CD14-positive monocyte (primary cell): ENCODE data around the gene AP2B1. TPM values are rescaled to one million over a fixed set of nuclear protein-coding genes. Genes with fewer than 3 reads are reported as not detected.

ENCODE experiments used
- DNase-seq, 3 donors: peaks; one replicate each; pipeline ENCODE4 v3.0.0-alpha.2; 2011 to 2022
- H2AFZ ChIP-seq: 2 replicates; pipeline ENCODE4 v1.6.0; 2012; ENCODE audit warnings: mild to moderate bottlenecking, low read depth, low read length, inconsistent platforms; ENCODE audit not compliant: insufficient read depth, poor library complexity, severe bottlenecking
- H3K27ac ChIP-seq, 2 donors: 1 replicate in 1 of 2; 2 replicates in 1 of 2; pipeline ENCODE4 v1.5.1; 2012 to 2013; ENCODE audit warnings: low read length in 2 of 2, control low read depth in 1 of 2, inconsistent platforms in 1 of 2, low read depth in 1 of 2, mild to moderate bottlenecking in 1 of 2
- H3K27me3 ChIP-seq, 2 donors: one replicate each; pipeline versions ENCODE4 v1.6.0 to v1.6.1; 2011 to 2013; ENCODE audit warnings: low read length in 2 of 2; ENCODE audit not compliant: control insufficient read depth in 2 of 2, insufficient read depth in 2 of 2
- H3K36me3 ChIP-seq, 2 donors: replicated peaks in 1 of 2; 1 replicate in 1 of 2; 2 replicates in 1 of 2; pipeline versions ENCODE4 v1.5.1 to v1.6.1; 2012 to 2013; ENCODE audit warnings: low read length in 2 of 2, control low read depth in 1 of 2, inconsistent platforms in 1 of 2, mild to moderate bottlenecking in 1 of 2; ENCODE audit not compliant: insufficient read depth in 2 of 2, control insufficient read depth in 1 of 2
- H3K4me1 ChIP-seq, 2 donors: 1 replicate in 1 of 2; 2 replicates in 1 of 2; pipeline versions ENCODE4 v1.5.1 to v1.6.1; 2012 to 2013; ENCODE audit warnings: low read length in 2 of 2, control low read depth in 1 of 2, inconsistent platforms in 1 of 2, mild to moderate bottlenecking in 1 of 2, moderate library complexity in 1 of 2; ENCODE audit not compliant: insufficient read depth in 2 of 2, control insufficient read depth in 1 of 2
- H3K4me2 ChIP-seq: replicated peaks from 2 replicates; pipeline ENCODE3; 2012; ENCODE audit warnings: low read length, moderate library complexity, mild to moderate bottlenecking; ENCODE audit not compliant: poor library complexity, severe bottlenecking; ENCODE audit errors: extremely low read depth
- H3K4me3 ChIP-seq, 3 experiments: fragments of 200-600 bp in 1 of 3; sonication (generic) in 1 of 3; replicated peaks in 1 of 3; 1 replicate in 2 of 3; 2 replicates in 1 of 3; pipeline ENCODE4 v1.5.1; 2011 to 2013; ENCODE audit warnings: low read length in 3 of 3, mild to moderate bottlenecking in 3 of 3, control low read depth in 2 of 3, low read depth in 2 of 3, inconsistent platforms in 1 of 3, moderate library complexity in 1 of 3
- H3K79me2 ChIP-seq: 2 replicates; pipeline ENCODE4 v1.6.0; 2012; ENCODE audit warnings: mild to moderate bottlenecking, control low read depth, inconsistent platforms, low read length, moderate library complexity; ENCODE audit not compliant: insufficient read depth
- H3K9ac ChIP-seq: 2 replicates; pipeline ENCODE4 v1.6.0; 2017; ENCODE audit warnings: low read length, mild to moderate bottlenecking; ENCODE audit not compliant: insufficient read depth, poor library complexity, severe bottlenecking
- H3K9me3 ChIP-seq, 2 donors: replicated peaks in 1 of 2; 1 replicate in 1 of 2; 2 replicates in 1 of 2; pipeline versions ENCODE4 v1.5.1 to v1.6.1; 2012 to 2013; ENCODE audit warnings: low read length in 2 of 2, control low read depth in 1 of 2; ENCODE audit not compliant: control insufficient read depth in 1 of 2, insufficient read depth in 1 of 2
- H4K20me1 ChIP-seq: 2 replicates; pipeline ENCODE4 v1.6.0; 2012; ENCODE audit warnings: mild to moderate bottlenecking, low read length, control low read depth, moderate library complexity; ENCODE audit not compliant: insufficient read depth
- H3K27ac Mint-ChIP-seq, 7 donors: one replicate each; pipeline ENCODE4 v1.8.0; 2020; ENCODE audit warnings: mild to moderate bottlenecking in 7 of 7, mixed read lengths in 7 of 7, moderate library complexity in 6 of 7, inconsistent platforms in 2 of 7
- H3K27me3 Mint-ChIP-seq, 3 donors: one replicate each; pipeline ENCODE4 v1.8.0; 2021 to 2022; ENCODE audit warnings: low read depth in 3 of 3, mild to moderate bottlenecking in 3 of 3, mixed read lengths in 3 of 3, moderate library complexity in 3 of 3, inconsistent platforms in 1 of 3
- H3K36me3 Mint-ChIP-seq, 2 donors: one replicate each; pipeline ENCODE4 v1.8.0; 2020; ENCODE audit warnings: mixed read lengths in 2 of 2, inconsistent platforms in 1 of 2, mild to moderate bottlenecking in 1 of 2
- H3K4me1 Mint-ChIP-seq: one replicate; pipeline ENCODE4 v1.8.0; 2020; ENCODE audit warnings: mild to moderate bottlenecking, mixed read lengths
- H3K4me3 Mint-ChIP-seq, 2 donors: one replicate each; pipeline ENCODE4 v1.8.0; 2020; ENCODE audit warnings: mild to moderate bottlenecking in 2 of 2, mixed read lengths in 2 of 2, moderate library complexity in 1 of 2
- H3K9me3 Mint-ChIP-seq, 7 donors: one replicate each; pipeline ENCODE4 v1.8.0; 2020 to 2022; ENCODE audit warnings: mixed read lengths in 7 of 7, mild to moderate bottlenecking in 6 of 7, moderate library complexity in 6 of 7, inconsistent platforms in 2 of 7
- CTCF ChIP-seq: fragments of 200-600 bp; IDR thresholded peaks from one replicate; pipeline ENCODE4 v1.8.0; 2022; ENCODE audit warnings: antibody characterized with exemption, mild to moderate bottlenecking
- WGBS: methylation state at CpG from one replicate; pipeline ENCODE4 v1.1.5; 2013; ENCODE audit warnings: missing lambda C conversion rate; ENCODE audit not compliant: insufficient coverage; 5-methylcytosine and 5-hydroxymethylcytosine counted together
- intact Hi-C, 2 donors: fragments of 100-400 bp; cut with micrococcal nuclease; formaldehyde crosslinking; loops; one replicate each; pipeline versions ENCODE4 v1.15.0 to v1.15.1; 2023
- polyA plus RNA-seq, 3 donors: library from polyadenylated mRNA; depleted of rRNA in 1 of 3; unstranded in 2 of 3; stranded (reverse) in 1 of 3; fragments of 300-500 nt in 2 of 3; fragments of >200 nt in 1 of 3; fragmentation: Illumina TruSeq in 2 of 3; gene quantifications; 1 replicate in 2 of 3; 2 replicates in 1 of 3; pipeline ENCODE4 v1.2.3, GENCODE V29; 2012 to 2021

Gene AP2B1
- polyA plus RNA-seq, 3 donors = 28.7 to 44.2 (median 29.4) TPM

GRCh38 chr17:35740997-35741931, 154.1 kb downstream of the AP2B1 start:
- Histone ChIP-seq H3K27me3 (peaks cover 7 to 27% of the 10 kb centered on the region in 2 donors), H3K4me1 (no peaks in the 10 kb centered on the region), H3K9me3 (no peaks in the 10 kb centered on the region), H2AFZ (no peak overlapping the region), H3K4me3 (no peak overlapping the region), H3K9ac (no peak overlapping the region), H3K79me2 (no peaks in the 10 kb centered on the region), H3K27ac (no peak overlapping the region), H3K36me3 (no peaks in the 10 kb centered on the region), H4K20me1 (no peaks in the 10 kb centered on the region), H3K4me2 (no peak overlapping the region)
- TF ChIP-seq CTCF = no peak
- intact Hi-C loops = loop anchor here in 1 of 2 donors (10.0 kb wide), 1 partner anchor 576 kb away; no protein-coding TSS in a partner anchor
- peak overlapping the region; percentile 27 to 72 for H3K4me3 Mint-ChIP-seq
- H3K9me3 Mint-ChIP-seq = peaks cover 0 to 8% (median 0%) of the 10 kb centered on the region in 7 donors
- WGBS = 21% methylated on average over 68 of the region's 73 CpGs
- no peak for DNase-seq
- no peaks in the 10 kb centered on the region for H3K36me3 Mint-ChIP-seq
- H3K4me1 Mint-ChIP-seq = peaks cover 6% of the 10 kb centered on the region
- H3K27me3 Mint-ChIP-seq = peaks cover 29 to 45% (median 39%) of the 10 kb centered on the region in 3 donors
- no peak overlapping the region for H3K27ac Mint-ChIP-seq

DNA sequence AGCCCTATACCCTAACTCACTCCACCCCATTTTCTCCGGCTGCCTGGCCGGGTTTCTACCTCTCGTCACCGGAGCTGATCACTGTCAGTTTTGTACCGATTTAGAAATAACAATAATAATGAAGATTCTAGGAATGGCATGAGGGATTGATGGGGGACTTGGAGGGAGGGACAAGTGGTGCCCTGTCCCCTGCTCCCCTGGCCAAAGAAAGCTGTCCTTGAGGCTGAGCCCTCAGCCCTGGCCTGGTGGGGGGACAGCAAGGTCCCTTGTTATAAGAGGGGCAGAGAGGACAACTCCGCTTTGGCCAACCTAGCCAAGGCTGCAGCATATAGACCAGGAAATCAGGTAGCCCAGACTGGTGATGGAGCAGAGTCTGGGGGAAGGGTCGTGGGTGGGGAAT, 155.4 kb downstream of the AP2B1 start:
- Histone ChIP-seq H3K79me2 (no peaks in the 10 kb centered on the region), H3K36me3 (no peaks in the 10 kb centered on the region), H3K4me3 (no peak overlapping the region), H3K9ac (no peak overlapping the region), H3K27me3 (peaks cover 7 to 27% of the 10 kb centered on the region in 2 donors), H3K4me1 (no peaks in the 10 kb centered on the region), H4K20me1 (no peaks in the 10 kb centered on the region), H3K27ac (no peak overlapping the region), H3K9me3 (no peaks in the 10 kb centered on the region), H2AFZ (no peak overlapping the region), H3K4me2 (no peak overlapping the region)
- intact Hi-C loops = loop anchor here in 1 of 2 donors (10.0 kb wide), 1 partner anchor 578 kb away; no protein-coding TSS in a partner anchor
- no peak for DNase-seq
- 84% methylated on average over 2 of the region's 7 CpGs for WGBS
- peak overlapping the region in 1 of 2 donors; percentile 72 for H3K4me3 Mint-ChIP-seq
- H3K36me3 Mint-ChIP-seq = no peaks in the 10 kb centered on the region
- H3K4me1 Mint-ChIP-seq = peaks cover 6% of the 10 kb centered on the region
- H3K27me3 Mint-ChIP-seq = peaks cover 29 to 45% (median 39%) of the 10 kb centered on the region in 3 donors
- no peak for TF ChIP-seq CTCF
- peaks cover 0 to 8% (median 0%) of the 10 kb centered on the region in 7 donors for H3K9me3 Mint-ChIP-seq
- H3K27ac Mint-ChIP-seq = no peak overlapping the region
